HK-2 (cell line): Measurements from ENCODE around the gene LRRN4.
"Not testable (repeated sequence)": the region's sequence is repeated elsewhere in the genome, so short reads cannot be mapped to it uniquely, and the experiment has no call there.

Experiments
- DNase-seq: peaks from one replicate; pipeline ENCODE4 v3.0.0-alpha.2; 2018; ENCODE audit not compliant: unreplicated experiment

Gene LRRN4

GRCh38 chr20:6058684-6059295, 4.9 kb upstream of the LRRN4 start:
- no peak for DNase-seq

- DNase-seq = no peak
Measured at GRCh38 chr20:6057691-6058090, 3.8 kb upstream of the LRRN4 start.

- no peak for DNase-seq
Measured at GRCh38 chr20:6057139-6057538, 3.3 kb upstream of the LRRN4 start.

GRCh38 chr20:6055981-6056569, 2.2 kb upstream of the LRRN4 start:
- peak; percentile 66 for DNase-seq

- DNase-seq = peak; percentile 75
Measured at GRCh38 chr20:6055161-6055783, 1.4 kb upstream of the LRRN4 start.

- peak; percentile 47 for DNase-seq
Measured at GRCh38 chr20:6054689-6055051, 810 bp upstream of the LRRN4 start.

- peak; percentile 65 for DNase-seq
Measured at GRCh38 chr20:6053064-6053775, 640 bp downstream of the LRRN4 start.

- peak; percentile 86 for DNase-seq
Measured at GRCh38 chr20:6051505-6051904, 2.4 kb downstream of the LRRN4 start.

- DNase-seq = no peak
Measured at GRCh38 chr20:6048391-6048790, 5.5 kb downstream of the LRRN4 start.

- DNase-seq = no peak
Measured at GRCh38 chr20:6046432-6046831, 7.4 kb downstream of the LRRN4 start.

- DNase-seq = no peak
Measured at GRCh38 chr20:6045566-6045965, 8.3 kb downstream of the LRRN4 start.

GRCh38 chr20:6044115-6044514, 9.7 kb downstream of the LRRN4 start:
- DNase-seq = no peak

GRCh38 chr20:6041808-6042265, 12.0 kb downstream of the LRRN4 start:
- DNase-seq = no peak

GRCh38 chr20:6040958-6041807, 12.7 kb downstream of the LRRN4 start:
- DNase-seq = no peak

- DNase-seq = no peak
Measured at GRCh38 chr20:6040540-6040939, 13.3 kb downstream of the LRRN4 start.

GRCh38 chr20:6039766-6040165, 14.1 kb downstream of the LRRN4 start:
- no peak for DNase-seq

GRCh38 chr20:6038256-6038655, 15.6 kb downstream of the LRRN4 start:
- DNase-seq = no peak

- no peak for DNase-seq
Measured at GRCh38 chr20:6037082-6037481, 16.8 kb downstream of the LRRN4 start.

GRCh38 chr20:6036213-6036612, 17.6 kb downstream of the LRRN4 start:
- no peak for DNase-seq

GRCh38 chr20:6034134-6034969, 19.5 kb downstream of the LRRN4 start:
- no peak for DNase-seq

GRCh38 chr20:6032907-6033306, 21.0 kb downstream of the LRRN4 start:
- DNase-seq = not testable (repeated sequence)
